ENCODE data around the gene IL17REL.

IL17REL gene

GRCh38 chr22:49946612-49947295 lies 65.8 kb downstream of the IL17REL start:
- TF ChIP-seq GATA2 (IDR thresholded peaks at IDR 0.05; ENCODE audit: low read depth, low read length) (no peak), GATA3 (IDR thresholded peaks at IDR 0.05; ENCODE audit: low read depth, low read length) (no peak)

Data from SH-SY5Y (cell line).